Transverse colon (tissue), 4 donors: Measurements from ENCODE around the gene NMUR2.

Experiments
- CTCF ChIP-seq, 5 experiments: fragments of 200-600 bp in 3 of 5; fragments of 450-650 bp in 2 of 5; sonication (generic) in 3 of 5; IDR thresholded peaks; 1 replicate in 2 of 5; 2 replicates in 3 of 5; pipeline ENCODE4 v1.5.1; 2016 to 2017; ENCODE audit warnings: antibody characterized with exemption in 5 of 5, inconsistent platforms in 3 of 5, mild to moderate bottlenecking in 2 of 5, moderate library complexity in 1 of 5
- EP300 ChIP-seq: sonication (generic); formaldehyde crosslinking; IDR thresholded peaks from one replicate; pipeline ENCODE4 v1.6.1; 2017; ENCODE audit warnings: antibody characterized with exemption, low read depth
- POLR2A ChIP-seq: fragments of 450-650 bp; IDR thresholded peaks from one replicate; pipeline ENCODE4 v1.6.1; 2016; ENCODE audit warnings: antibody characterized with exemption, mild to moderate bottlenecking, moderate library complexity
- POLR2AphosphoS5 ChIP-seq, 3 donors: sonication (generic); formaldehyde crosslinking; IDR thresholded peaks; one replicate each; pipeline ENCODE4 v1.6.1; 2016; ENCODE audit warnings: antibody characterized with exemption in 3 of 3

DNA sequence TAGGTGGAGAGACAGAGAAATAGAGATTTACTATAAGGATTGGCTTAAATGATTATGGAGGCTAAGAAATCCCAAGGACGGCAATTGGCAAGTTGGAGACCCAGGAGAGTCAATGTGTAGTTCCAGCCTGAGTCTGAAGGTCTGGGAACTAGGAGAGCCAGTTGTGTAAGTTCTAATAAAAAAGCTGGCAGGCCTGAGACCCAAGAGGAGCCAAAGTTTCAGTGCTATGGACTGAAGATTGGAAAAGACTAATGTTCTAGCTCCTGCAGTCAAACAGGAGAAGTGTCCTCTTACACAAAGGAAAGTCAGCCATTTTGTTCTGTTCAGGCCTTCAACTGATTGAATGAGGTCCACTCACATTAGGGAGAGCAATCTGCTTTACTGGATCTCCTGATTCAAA lies 50.0 kb downstream of the NMUR2 start:
- no peak for TF ChIP-seq CTCF (IDR thresholded peaks at IDR 0.05)
- TF ChIP-seq POLR2A, result no peak
- TF ChIP-seq POLR2AphosphoS5 (IDR thresholded peaks at IDR 0.05), result no peak
- TF ChIP-seq EP300, result no peak
